HG02759 (cell line): ENCODE measurements around the gene SERTM1.

Experiments
- ATAC-seq: cut with Tn5 transposase; IDR thresholded peaks from one replicate; pipeline ENCODE4 v1.9.1; 2021; ENCODE audit warnings: mild to moderate bottlenecking, moderate library complexity; ENCODE audit not compliant: unreplicated experiment

The SERTM1 gene

GRCh38 chr13:36673838-36674326, at the start of gene SERTM1:
Gene SERTM1, plus strand, starts transcription at chr13:36674020. Its CDS starts 21,059 bp downstream, at chr13:36695079.
- no peak for ATAC-seq

GRCh38 chr13:36628377-36629056, 45.3 kb upstream of the SERTM1 start:
- ATAC-seq, result no peak

GRCh38 chr13:36629057-36629385, 44.8 kb upstream of the SERTM1 start:
- ATAC-seq, result no peak

GRCh38 chr13:36630181-36630803, 43.5 kb upstream of the SERTM1 start:
- no peak for ATAC-seq

GRCh38 chr13:36639610-36640009, 34.2 kb upstream of the SERTM1 start:
- ATAC-seq, result no peak

- ATAC-seq, result no peak
These were observed 23.2 kb upstream of the SERTM1 start for GRCh38 chr13:36650611-36651010.

- ATAC-seq, result no peak
These were observed 8.2 kb upstream of the SERTM1 start for GRCh38 chr13:36665630-36666029.

GRCh38 chr13:36666477-36667229, 7.2 kb upstream of the SERTM1 start:
- no peak for ATAC-seq

GRCh38 chr13:36668316-36668715, 5.5 kb upstream of the SERTM1 start:
- ATAC-seq, result no peak

- ATAC-seq, result no peak
These were observed 468 bp upstream of the SERTM1 start for GRCh38 chr13:36673352-36673751.

- ATAC-seq, result no peak
These were observed 755 bp downstream of the SERTM1 start for GRCh38 chr13:36674337-36675212.

GRCh38 chr13:36675213-36675536, 1.4 kb downstream of the SERTM1 start:
- ATAC-seq, result no peak

- no peak for ATAC-seq
These were observed 7.1 kb downstream of the SERTM1 start for GRCh38 chr13:36680913-36681312.

GRCh38 chr13:36681894-36682624, 8.2 kb downstream of the SERTM1 start:
- ATAC-seq, result no peak

GRCh38 chr13:36683701-36684100, 9.9 kb downstream of the SERTM1 start:
- no peak for ATAC-seq

- no peak for ATAC-seq
These were observed 12.1 kb downstream of the SERTM1 start for GRCh38 chr13:36685927-36686326.

- no peak for ATAC-seq
These were observed 22.7 kb downstream of the SERTM1 start for GRCh38 chr13:36696410-36697010.

GRCh38 chr13:36700170-36700569, 26.4 kb downstream of the SERTM1 start:
- no peak for ATAC-seq

GRCh38 chr13:36706755-36707154, 32.9 kb downstream of the SERTM1 start:
- ATAC-seq, result no peak
